Effector memory CD4-positive, alpha-beta T cell (primary cell): ENCODE measurements around the gene SSBP4.

ENCODE experiments used
- DNase-seq, 3 donors: peaks; one replicate each; pipeline ENCODE4 v3.0.0-alpha.2; 2020
- H3K27ac ChIP-seq: 2 replicates; pipeline ENCODE4 v1.7.0; 2013; ENCODE audit warnings: mild to moderate bottlenecking, low read length, moderate library complexity; ENCODE audit not compliant: insufficient read depth, poor library complexity, severe bottlenecking
- H3K27me3 ChIP-seq: replicated peaks from 2 replicates; pipeline ENCODE4 v1.7.0; 2013; ENCODE audit warnings: mild to moderate bottlenecking, low read length; ENCODE audit not compliant: insufficient read depth, control insufficient read depth, poor library complexity, severe bottlenecking
- H3K36me3 ChIP-seq: 2 replicates; pipeline ENCODE4 v1.7.0; 2013; ENCODE audit warnings: mild to moderate bottlenecking, low read length, moderate library complexity; ENCODE audit not compliant: control insufficient read depth, insufficient read depth
- H3K4me1 ChIP-seq: 2 replicates; pipeline ENCODE4 v1.7.0; 2013; ENCODE audit warnings: low read length, mild to moderate bottlenecking; ENCODE audit not compliant: control insufficient read depth, insufficient read depth, poor library complexity, severe bottlenecking
- H3K4me3 ChIP-seq: 2 replicates; pipeline ENCODE4 v1.7.0; 2013; ENCODE audit warnings: low read length, low read depth, mild to moderate bottlenecking; ENCODE audit not compliant: insufficient read depth, poor library complexity, severe bottlenecking
- H3K9me3 ChIP-seq: 2 replicates; pipeline ENCODE4 v1.7.0; 2013; ENCODE audit warnings: mild to moderate bottlenecking, low read length, moderate library complexity; ENCODE audit not compliant: control insufficient read depth

Gene SSBP4

DNA sequence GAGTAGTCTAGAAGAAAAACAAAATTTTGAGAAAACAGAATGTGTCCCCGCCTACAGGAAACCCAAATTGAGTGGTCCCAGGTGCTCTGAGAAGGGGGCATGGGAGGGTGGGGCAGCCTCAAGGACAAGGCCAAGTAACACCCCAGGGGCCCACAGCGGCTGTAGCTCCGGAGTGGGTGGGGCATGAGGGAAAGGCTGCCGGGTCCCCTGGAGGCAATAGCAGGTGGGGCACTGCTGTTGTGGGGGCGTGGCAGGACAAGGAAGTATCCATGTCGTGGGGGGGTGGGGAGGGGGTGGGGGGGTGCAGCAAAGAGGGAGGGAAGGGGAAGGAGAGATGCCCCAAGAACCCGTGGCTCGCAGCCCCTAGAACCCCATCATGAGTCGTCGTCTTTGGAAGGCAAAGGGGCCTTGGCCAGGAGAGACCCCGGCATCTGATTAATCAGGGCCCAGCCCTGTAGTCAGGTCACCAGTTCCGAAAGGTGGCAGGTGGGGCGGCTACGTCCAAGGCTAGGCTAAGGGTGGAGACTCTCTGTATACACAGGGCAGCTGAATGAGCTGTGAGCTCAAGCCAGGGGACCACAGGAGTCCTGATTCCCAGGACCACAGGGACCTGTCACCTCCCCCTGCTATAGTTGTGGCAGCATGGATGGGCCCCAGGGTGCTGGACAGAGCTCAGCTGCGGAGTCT is 26.2 kb downstream of the SSBP4 start:
- Histone ChIP-seq H3K4me3 (no peak overlapping the region), H3K36me3 (peaks cover 64% of the 10 kb centered on the region), H3K4me1 (peaks cover 9% of the 10 kb centered on the region), H3K9me3 (no peaks in the 10 kb centered on the region), H3K27ac (no peak overlapping the region), H3K27me3 (no peaks in the 10 kb centered on the region)
- no peak for DNase-seq

DNA sequence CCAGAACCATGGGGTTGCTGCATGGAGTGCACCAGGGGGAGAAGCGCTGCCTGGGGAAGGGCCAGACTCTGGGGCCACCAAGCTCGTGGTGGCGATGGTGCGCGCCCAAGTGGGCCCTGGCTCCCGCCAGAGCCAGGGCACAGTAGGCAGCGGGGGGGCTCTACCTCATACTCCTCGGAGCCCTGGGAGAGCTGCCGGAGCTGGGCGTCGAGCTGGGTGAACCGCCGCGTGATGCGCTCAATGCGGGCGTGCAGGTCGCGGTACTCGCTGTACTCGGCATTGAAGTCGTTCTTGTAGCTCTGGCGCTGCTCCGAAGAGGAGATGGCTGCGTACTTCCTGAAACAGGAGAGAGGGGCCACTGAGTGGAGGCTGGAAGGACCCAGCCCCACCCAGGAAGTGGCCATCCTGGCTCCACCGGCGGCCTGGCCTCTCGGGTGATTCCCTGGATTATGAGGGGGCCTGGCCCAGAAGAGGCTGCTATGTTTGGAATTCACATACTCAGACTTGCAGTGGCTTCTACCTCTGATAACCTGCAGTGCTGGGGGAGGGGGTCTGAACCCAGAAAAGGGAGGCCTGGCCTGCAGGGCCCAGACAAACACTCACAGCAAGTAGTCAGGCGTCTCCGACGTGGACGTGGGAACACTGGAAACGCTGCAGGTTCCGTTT is 27.1 kb downstream of the SSBP4 start:
- peaks cover 71% of the 10 kb centered on the region for H3K36me3 ChIP-seq
- no peak overlapping the region for H3K27ac ChIP-seq
- peaks cover 13% of the 10 kb centered on the region for H3K4me1 ChIP-seq
- no peaks in the 10 kb centered on the region for H3K27me3 ChIP-seq
- no peaks in the 10 kb centered on the region for H3K9me3 ChIP-seq
- no peak for DNase-seq
- H3K4me3 ChIP-seq: no peak overlapping the region

DNA sequence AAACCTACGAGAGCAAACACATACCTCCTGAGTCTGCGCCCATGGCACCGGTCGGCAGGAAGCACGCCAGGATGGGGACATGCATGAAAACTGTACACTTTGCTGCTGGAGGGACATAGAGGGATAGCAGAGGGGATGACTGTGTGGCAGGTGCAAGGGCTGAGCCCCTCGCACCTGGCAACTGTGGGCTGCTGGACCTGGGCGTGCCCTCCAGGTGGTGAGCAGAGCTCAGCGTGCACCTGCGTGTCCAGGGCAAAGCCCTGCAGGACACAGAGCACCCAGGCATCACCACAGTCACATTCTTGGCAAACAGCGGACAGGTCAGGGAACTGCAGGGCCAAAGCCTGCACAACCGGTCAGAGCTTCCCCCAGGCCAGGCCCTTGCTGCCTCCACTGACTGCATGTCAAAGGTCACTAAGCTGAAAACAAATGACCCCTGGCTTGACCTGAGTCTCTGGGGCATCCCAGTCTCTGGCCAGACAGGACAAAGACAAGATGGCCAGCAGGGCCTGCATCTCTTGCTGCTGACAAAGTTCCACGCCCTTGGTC is 27.7 kb downstream of the SSBP4 start:
- no peak for DNase-seq
- Histone ChIP-seq H3K27ac (no peak overlapping the region), H3K4me1 (peaks cover 10% of the 10 kb centered on the region), H3K36me3 (peaks cover 77% of the 10 kb centered on the region), H3K4me3 (no peak overlapping the region), H3K9me3 (no peaks in the 10 kb centered on the region), H3K27me3 (no peaks in the 10 kb centered on the region)

DNA sequence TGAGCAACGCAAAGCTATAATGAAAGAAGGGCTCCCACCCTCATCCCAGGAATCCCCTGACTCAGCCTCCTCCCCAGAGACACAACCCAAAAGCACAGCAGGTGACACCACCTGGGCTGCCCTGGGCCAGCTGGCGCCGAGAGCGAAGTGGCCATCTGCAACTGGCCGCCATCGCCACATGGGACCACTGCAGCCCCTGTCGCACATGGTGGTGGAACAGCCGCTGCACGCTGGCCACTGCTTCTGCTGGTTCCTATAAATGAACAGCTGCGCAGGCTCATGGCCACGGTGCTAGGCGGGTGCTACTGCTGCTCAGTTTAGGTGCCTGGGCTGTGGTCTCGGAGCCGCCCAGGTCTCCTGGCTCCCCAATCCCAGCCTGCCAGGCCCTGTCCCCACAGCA is 30.4 kb downstream of the SSBP4 start:
- Histone ChIP-seq H3K9me3 (no peaks in the 10 kb centered on the region), H3K36me3 (peaks cover 68% of the 10 kb centered on the region), H3K27me3 (no peaks in the 10 kb centered on the region), H3K4me1 (peaks cover 3% of the 10 kb centered on the region), H3K27ac (no peak overlapping the region), H3K4me3 (no peak overlapping the region)
- no peak for DNase-seq

DNA sequence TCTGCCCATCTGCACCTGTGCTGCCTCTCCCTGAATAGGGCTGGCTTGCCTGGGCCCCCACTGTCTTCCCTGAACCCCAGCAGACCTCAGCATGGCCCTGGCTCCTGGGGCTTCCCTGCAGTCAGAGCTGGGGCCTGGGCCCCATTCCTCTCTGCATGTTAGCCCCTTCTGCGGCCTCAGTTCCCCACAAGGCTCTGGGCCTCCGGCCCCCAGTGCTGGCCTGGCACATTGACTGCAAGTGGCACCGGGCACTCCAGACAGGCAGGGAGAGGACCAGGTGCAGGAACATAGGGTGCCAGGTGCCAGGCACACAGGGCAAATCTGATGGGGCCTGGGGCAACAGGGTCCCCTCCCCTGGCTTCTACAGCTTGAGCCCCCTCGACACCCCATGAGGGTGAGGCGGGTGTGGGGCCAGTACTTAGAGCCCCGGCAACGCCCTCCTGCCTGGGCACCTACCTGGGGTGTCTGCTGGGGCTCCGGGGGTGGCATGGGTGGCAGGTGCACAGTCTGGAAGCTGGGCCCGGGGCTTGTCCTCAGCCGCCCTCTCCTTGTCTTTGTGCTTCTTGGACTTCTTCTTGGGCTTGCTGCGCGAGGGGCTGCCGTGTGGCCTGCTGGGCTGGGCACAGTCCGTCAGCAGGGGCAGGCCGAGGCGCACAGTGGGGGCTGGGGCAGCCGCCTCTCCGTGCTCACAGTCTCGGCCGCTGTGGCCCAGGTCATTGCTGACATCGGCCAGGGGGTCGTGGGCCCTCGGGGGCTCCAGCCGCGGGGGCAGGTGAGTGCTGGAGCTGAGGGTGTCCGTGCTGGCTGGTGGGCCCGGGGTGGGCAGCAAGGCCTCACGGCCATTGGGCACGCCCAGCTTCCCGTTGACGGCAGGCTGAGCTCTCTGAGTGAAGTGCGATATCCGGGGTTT is 31.1 kb downstream of the SSBP4 start:
- H3K9me3 ChIP-seq: no peaks in the 10 kb centered on the region
- peaks cover 61% of the 10 kb centered on the region for H3K36me3 ChIP-seq
- no peak for DNase-seq
- peak overlapping the region; percentile 11 for H3K27ac ChIP-seq
- peaks cover 3% of the 10 kb centered on the region for H3K4me1 ChIP-seq
- H3K27me3 ChIP-seq: no peaks in the 10 kb centered on the region
- no peak overlapping the region for H3K4me3 ChIP-seq

DNA sequence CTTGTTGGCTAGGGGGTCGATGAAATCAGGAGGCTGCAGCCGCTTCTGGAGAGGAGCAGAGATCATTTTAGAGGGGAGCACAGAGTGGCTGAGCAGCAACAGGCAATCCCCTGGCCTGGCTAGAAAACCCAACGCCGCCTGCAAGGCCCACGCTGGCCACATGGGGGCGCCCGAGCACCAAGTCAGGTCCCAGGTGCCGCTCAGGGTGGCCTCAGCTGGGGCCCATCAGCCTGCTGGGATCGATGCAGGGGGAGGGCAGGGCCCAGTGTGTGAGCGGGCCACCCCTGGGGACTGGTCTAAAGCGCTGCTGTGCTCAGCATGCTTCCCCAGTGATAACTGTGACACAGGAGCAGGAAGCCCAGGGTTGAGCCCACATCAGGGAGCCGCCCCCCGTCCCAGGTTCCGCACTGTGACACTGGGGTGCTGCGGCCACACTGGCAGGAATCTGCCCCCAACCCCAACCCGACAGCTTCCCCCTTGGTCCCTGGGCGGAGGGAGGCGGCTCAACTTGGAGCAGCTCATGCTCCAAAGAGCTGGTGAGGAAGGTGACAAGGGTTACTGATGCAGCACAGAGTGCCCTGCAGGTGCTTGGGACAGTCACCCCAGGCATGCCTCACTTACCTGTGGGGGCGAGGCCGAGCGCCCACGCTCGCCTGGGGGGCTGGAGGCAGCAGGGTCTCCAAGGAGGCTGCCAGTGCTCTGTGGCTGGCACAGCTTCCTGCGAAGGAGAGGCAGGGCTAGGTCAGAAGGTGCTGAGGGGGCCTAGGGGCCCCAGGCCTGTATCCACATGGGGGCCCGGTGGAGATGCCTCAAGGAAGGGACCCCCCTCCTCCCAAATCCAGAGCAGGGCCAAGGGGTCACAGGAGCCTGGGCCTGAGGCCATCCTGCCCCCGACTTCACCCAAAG is 32.0 kb downstream of the SSBP4 start:
- Histone ChIP-seq H3K4me3 (no peak overlapping the region), H3K9me3 (no peaks in the 10 kb centered on the region), H3K27me3 (no peaks in the 10 kb centered on the region), H3K27ac (no peak overlapping the region), H3K36me3 (peaks cover 58% of the 10 kb centered on the region), H3K4me1 (peaks cover 3% of the 10 kb centered on the region)
- DNase-seq: peak; percentile 66 to 80 (median 73)

DNA sequence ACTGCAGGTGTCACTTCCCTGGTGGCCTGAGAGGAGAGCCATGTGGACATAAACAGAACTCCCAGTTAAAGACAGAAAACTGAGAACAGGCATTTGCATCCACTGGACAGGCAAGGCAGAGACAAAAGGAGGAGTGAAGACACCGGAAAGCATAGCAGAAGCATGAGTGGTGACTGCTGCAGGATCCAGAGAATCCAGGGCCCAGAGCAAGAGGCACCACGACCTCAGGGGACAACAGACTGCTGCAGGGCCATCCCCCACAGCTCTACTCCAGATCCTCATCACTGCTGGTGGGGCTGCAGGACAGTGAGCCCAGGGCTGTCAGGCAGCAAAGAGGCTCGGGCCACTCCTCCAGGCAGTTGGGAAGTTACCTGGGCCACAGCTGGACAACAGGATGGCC is 33.2 kb downstream of the SSBP4 start:
- Histone ChIP-seq H3K36me3 (peaks cover 57% of the 10 kb centered on the region), H3K27me3 (no peaks in the 10 kb centered on the region), H3K27ac (no peak overlapping the region), H3K9me3 (no peaks in the 10 kb centered on the region), H3K4me3 (no peak overlapping the region), H3K4me1 (peaks cover 3% of the 10 kb centered on the region)
- no peak for DNase-seq

DNA sequence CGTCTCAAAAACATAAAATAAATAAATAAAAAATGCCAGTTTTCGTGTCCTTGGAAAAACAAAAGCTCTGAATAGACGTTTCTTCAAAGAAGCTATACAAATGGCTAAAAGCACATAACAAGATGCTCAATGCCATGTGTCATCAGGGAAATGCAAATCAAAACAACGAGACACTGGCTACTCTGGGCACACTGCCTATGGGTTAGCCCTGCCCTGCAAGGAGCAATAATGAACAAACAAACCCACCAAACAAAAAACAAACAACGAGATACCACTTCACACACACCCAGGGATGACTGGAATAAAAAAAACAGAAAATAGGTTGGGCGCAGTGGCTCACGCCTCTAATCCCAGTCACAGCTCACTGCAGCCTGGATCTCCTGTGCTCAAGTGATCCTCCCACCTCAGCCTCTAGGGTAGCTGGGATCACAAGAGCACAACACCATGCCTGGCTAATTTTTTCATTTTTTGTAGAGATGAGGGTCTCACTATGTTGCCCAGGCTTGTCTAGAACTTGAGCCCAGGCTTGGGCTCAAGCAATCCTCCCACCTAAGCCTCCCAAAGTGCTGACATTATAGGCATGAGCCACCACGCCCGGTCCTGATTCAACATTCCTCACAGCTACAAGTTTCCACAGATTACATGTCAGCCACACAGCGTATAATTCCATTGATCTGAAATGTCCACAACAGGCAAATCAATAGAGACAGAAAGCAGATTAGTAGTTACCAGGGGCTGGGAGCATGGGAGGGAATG is 34.2 kb downstream of the SSBP4 start:
- H3K4me1 ChIP-seq: peaks cover 3% of the 10 kb centered on the region
- peaks cover 62% of the 10 kb centered on the region for H3K36me3 ChIP-seq
- no peaks in the 10 kb centered on the region for H3K27me3 ChIP-seq
- no peak overlapping the region for H3K4me3 ChIP-seq
- no peak overlapping the region for H3K27ac ChIP-seq
- no peaks in the 10 kb centered on the region for H3K9me3 ChIP-seq
- DNase-seq: no peak

DNA sequence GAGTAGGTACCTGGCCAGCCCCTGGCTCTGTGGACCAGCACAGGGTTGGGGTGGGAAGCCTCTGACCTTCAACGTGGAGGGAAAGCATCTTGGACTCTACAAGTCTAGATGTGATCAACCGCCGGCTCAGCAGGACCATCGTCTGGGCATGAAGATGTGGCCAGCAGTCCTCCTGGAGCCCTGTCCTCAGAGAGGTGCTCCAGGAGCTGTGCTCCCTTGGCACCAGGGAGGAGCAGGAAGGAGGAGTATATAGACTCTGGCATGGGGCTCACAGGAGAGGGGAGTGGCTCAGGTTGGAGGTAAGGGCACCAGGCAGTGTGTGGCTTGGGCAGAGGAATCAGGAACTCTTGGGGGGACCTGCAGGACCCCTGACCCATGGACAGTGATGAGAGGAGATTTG is 37.1 kb downstream of the SSBP4 start:
- H3K27me3 ChIP-seq: no peaks in the 10 kb centered on the region
- no peaks in the 10 kb centered on the region for H3K9me3 ChIP-seq
- H3K4me1 ChIP-seq: peaks cover under 1% of the 10 kb centered on the region
- H3K36me3 ChIP-seq: peaks cover 61% of the 10 kb centered on the region
- no peak overlapping the region for H3K4me3 ChIP-seq
- DNase-seq: no peak
- no peak overlapping the region for H3K27ac ChIP-seq
